Spinal cord (tissue), 10 donors: ENCODE data around the gene HSF4. TPM values are rescaled to one million over a fixed set of nuclear protein-coding genes. Genes with fewer than 3 reads are reported as not detected.

Experiments
- DNase-seq, 6 donors: peaks; one replicate each; pipeline versions ENCODE4 v3.0.0 to v3.0.0-alpha.2; 2013 to 2015; ENCODE audit warnings: low spot score in 6 of 6, low read depth in 4 of 6
- H3K27ac ChIP-seq: one replicate; pipeline ENCODE4 v1.5.1; 2013; ENCODE audit warnings: low read depth, low read length, control low read depth
- H3K27me3 ChIP-seq: one replicate; pipeline ENCODE4 v1.6.1; 2013; ENCODE audit warnings: low read length; ENCODE audit not compliant: control insufficient read depth, insufficient read depth
- H3K36me3 ChIP-seq: one replicate; pipeline ENCODE4 v1.6.1; 2013; ENCODE audit warnings: low read length; ENCODE audit not compliant: control insufficient read depth, insufficient read depth
- H3K4me1 ChIP-seq: one replicate; pipeline ENCODE4 v1.6.1; 2013; ENCODE audit warnings: low read length; ENCODE audit not compliant: control insufficient read depth, insufficient read depth
- H3K4me3 ChIP-seq: one replicate; pipeline ENCODE4 v1.5.1; 2013; ENCODE audit warnings: low read depth, low read length, control low read depth
- H3K9me3 ChIP-seq: one replicate; pipeline ENCODE4 v1.6.1; 2013; ENCODE audit warnings: low read length; ENCODE audit not compliant: control insufficient read depth, insufficient read depth
- WGBS: methylation state at CpG from one replicate; pipeline ENCODE4 v1.1.5; 2013; ENCODE audit warnings: missing lambda C conversion rate; ENCODE audit not compliant: insufficient coverage; 5-methylcytosine and 5-hydroxymethylcytosine counted together
- polyA plus RNA-seq, 2 donors: library from polyadenylated mRNA; unstranded; fragments of 120-200 nt; gene quantifications; one replicate each; pipeline ENCODE4 v1.2.1, GENCODE V29; 2013; ENCODE audit not compliant: insufficient read length in 2 of 2
- total RNA-seq, 2 donors: library from RNA; depleted of rRNA in 1 of 2; stranded (reverse); fragments of 120-200 nt in 1 of 2; fragments of >200 nt in 1 of 2; gene quantifications; one replicate each; pipeline versions ENCODE4 v1.2.3 to v1.2.4, GENCODE V29; 2013 to 2014
- donor health status: healthy.

Gene HSF4
- total and polyA plus RNA-seq, 4 donors = 14.0 to 55.0 (median 41.5) TPM

DNA sequence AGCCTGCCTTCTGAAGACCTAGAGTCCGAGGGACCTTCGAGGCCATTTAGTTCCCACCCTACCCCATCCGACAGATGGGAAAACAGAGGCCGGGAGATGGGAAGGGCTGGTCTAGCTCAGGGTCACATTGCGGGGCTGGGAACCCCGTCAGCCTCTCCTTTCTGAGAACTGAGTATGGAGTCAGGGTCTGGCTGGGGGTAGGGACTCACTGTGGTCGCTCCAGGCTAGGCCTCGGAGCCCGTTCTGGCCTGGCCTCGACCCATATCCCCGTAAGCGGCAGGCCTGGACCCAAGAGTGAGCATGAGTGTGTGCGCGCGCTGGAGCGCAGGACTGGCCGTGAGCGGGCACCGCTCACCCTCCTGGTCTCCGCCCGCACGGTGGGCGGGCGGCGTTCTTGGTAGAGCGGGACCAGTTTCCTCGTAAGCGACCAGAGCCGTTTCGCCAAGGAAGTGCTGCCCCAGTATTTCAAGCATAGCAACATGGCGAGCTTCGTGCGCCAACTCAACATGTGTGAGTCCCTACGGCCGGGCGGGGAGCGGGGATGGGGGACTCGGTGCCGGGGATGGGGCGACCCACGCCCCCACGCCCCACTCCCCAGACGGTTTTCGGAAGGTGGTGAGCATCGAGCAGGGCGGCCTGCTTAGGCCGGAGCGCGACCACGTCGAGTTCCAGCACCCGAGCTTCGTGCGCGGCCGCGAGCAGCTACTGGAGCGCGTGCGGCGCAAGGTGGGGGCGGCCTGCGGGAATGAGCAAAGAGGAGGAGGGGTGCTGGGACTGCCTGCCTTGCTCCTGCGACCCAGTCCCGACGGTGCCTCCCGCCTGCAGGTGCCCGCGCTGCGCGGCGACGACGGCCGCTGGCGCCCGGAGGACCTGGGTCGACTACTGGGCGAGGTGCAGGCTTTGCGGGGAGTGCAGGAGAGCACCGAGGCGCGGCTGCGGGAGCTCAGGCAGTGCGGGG, 855 bp downstream of the HSF4 start:
- Histone ChIP-seq H3K27me3 (peaks cover 91% of the 10 kb centered on the region), H3K36me3 (peaks cover 16% of the 10 kb centered on the region), H3K27ac (no peak overlapping the region), H3K4me1 (peaks cover 61% of the 10 kb centered on the region), H3K4me3 (peak overlapping the region; percentile 21), H3K9me3 (no peaks in the 10 kb centered on the region)
- 3% methylated on average over 76 of the region's 85 CpGs for WGBS
- DNase-seq = peak in 1 of 6 donors; percentile 41

DNA sequence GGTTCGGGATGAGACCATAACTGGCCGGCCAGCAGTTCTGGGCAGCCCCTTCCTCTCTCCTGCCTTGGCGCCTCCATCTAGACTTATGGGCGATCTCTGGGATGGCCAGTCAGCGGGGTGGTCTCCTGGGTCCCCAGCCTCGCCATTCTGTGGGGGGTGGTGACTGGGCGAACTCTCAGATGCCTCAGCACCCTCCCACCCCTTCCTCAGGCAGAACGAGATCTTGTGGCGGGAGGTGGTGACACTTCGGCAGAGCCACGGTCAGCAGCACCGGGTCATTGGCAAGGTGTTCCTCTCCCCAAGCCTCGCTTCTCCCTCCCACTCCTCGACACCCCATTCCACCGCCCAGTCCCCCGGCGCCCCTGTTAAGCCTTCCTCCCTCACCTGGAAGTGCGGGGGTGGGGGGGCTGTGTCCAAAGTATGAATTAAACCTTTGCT, 1.6 kb downstream of the HSF4 start:
- Histone ChIP-seq H3K9me3 (no peaks in the 10 kb centered on the region), H3K36me3 (peaks cover 16% of the 10 kb centered on the region), H3K27ac (no peak overlapping the region), H3K4me3 (no peak overlapping the region), H3K27me3 (peaks cover 89% of the 10 kb centered on the region), H3K4me1 (peaks cover 60% of the 10 kb centered on the region)
- 14% methylated on average over 5 of the region's 18 CpGs for WGBS
- no peak for DNase-seq

- H3K4me1 ChIP-seq = peaks cover 54% of the 10 kb centered on the region
- no peak for DNase-seq
- H3K27me3 ChIP-seq = peaks cover 88% of the 10 kb centered on the region
- peaks cover 16% of the 10 kb centered on the region for H3K36me3 ChIP-seq
- 34% methylated on average over 4 of the region's 5 CpGs for WGBS
- no peak overlapping the region for H3K27ac ChIP-seq
- no peak overlapping the region for H3K4me3 ChIP-seq
- no peaks in the 10 kb centered on the region for H3K9me3 ChIP-seq
Measured at GRCh38 chr16:67166598-67167168, 2.1 kb downstream of the HSF4 start.

DNA sequence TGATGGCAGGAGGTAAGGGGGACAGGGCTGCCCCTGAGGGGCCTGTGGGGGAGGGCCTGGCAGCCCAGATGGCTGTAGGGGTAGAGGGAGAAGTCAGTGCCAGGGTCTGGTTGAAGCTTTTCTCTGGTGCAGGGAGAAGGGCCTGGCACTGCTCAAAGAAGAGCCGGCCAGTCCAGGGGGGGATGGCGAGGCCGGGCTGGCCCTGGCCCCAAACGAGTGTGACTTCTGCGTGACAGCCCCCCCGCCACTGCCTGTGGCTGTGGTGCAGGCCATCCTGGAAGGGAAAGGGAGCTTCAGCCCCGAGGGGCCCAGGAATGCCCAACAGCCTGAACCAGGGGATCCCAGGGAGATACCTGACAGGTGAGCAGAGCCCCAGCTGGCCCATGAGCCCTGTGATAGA, 3.0 kb downstream of the HSF4 start:
- H3K9me3 ChIP-seq = no peaks in the 10 kb centered on the region
- H3K27me3 ChIP-seq = peaks cover 80% of the 10 kb centered on the region
- H3K27ac ChIP-seq = no peak overlapping the region
- DNase-seq = no peak
- H3K36me3 ChIP-seq = peaks cover 16% of the 10 kb centered on the region
- H3K4me3 ChIP-seq = no peak overlapping the region
- peaks cover 49% of the 10 kb centered on the region for H3K4me1 ChIP-seq
- 48% methylated on average over 7 of the region's 7 CpGs for WGBS

GRCh38 chr16:67169011-67169451, 4.5 kb downstream of the HSF4 start:
- no peak overlapping the region for H3K27ac ChIP-seq
- WGBS = 24% methylated on average over 9 of the region's 9 CpGs
- DNase-seq = no peak
- H3K4me3 ChIP-seq = no peak overlapping the region
- peaks cover 77% of the 10 kb centered on the region for H3K27me3 ChIP-seq
- no peaks in the 10 kb centered on the region for H3K9me3 ChIP-seq
- peaks cover 16% of the 10 kb centered on the region for H3K36me3 ChIP-seq
- peaks cover 46% of the 10 kb centered on the region for H3K4me1 ChIP-seq

- peak in 2 of 6 donors; percentile 46 to 62 for DNase-seq
- Histone ChIP-seq H3K27me3 (peaks cover 75% of the 10 kb centered on the region), H3K9me3 (no peaks in the 10 kb centered on the region), H3K4me3 (peak overlapping the region; percentile 40), H3K4me1 (peaks cover 48% of the 10 kb centered on the region), H3K27ac (peak overlapping the region; percentile 33), H3K36me3 (peaks cover 18% of the 10 kb centered on the region)
- WGBS = 8% methylated on average over 19 of the region's 24 CpGs
Measured at GRCh38 chr16:67169642-67170167, 5.2 kb downstream of the HSF4 start.

DNA sequence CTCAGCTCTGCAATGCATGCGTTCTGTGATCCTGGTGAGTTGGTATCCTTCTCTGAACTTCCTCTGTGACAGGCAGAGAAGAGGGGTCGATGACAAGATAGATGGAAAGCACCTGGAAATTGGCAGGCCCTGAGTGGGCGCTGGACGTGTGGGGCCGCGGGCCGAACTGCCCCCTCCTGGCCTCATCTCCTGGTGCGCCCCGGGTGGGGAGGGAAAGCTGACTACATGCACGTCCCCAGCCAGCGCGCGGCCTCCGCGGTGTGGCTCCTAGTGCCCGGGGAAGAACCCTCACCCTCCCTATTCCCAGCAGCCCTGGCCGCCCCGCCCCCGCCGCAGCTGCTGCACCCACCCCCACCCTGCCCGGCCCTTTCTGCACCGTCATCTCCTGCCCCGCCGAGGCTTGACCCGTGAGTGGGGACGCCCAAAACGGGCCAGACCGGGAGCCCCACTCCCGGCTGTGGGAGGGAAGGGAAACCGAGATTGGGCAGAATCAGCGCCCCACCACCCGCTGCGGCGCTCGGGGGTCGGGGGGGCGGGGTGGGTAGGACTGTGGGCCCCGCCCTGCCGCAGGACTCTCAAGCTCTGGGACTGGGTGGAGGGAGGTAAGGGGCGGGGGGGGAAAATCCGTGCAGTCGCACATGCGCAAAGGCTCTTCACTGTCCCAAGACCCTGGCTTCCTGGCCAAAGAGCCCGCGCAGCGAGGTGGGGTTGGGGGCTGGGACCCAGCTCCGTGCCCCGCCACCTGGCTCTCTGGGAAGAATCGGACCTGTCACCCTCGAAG, 5.8 kb downstream of the HSF4 start, which contains the start of gene NOL3:
TSS of gene NOL3 (plus strand) at position 371 of the 781 bp plus-strand sequence.
- 2% methylated on average over 30 of the region's 50 CpGs for WGBS
- peak within 1 kb of the TSS; percentile 57 for H3K27ac ChIP-seq

GRCh38 chr16:67170949-67171649, 6.6 kb downstream of the HSF4 start:
- H3K4me3 ChIP-seq = peak overlapping the region; percentile 40
- 33% methylated on average over 11 of the region's 14 CpGs for WGBS
- peak overlapping the region; percentile 57 for H3K27ac ChIP-seq

More for the DNA sequence above, 5.8 kb downstream of the HSF4 start, which contains the start of gene NOL3:
- peaks cover 74% of the 10 kb centered on the region for H3K27me3 ChIP-seq
- peaks cover 20% of the 10 kb centered on the region for H3K36me3 ChIP-seq
- H3K9me3 ChIP-seq = no peaks in the 10 kb centered on the region
- peak within 1 kb of the TSS; percentile 40 for H3K4me3 ChIP-seq
- H3K4me1 ChIP-seq = peaks cover 48% of the 10 kb centered on the region
- peak in 2 of 6 donors; percentile 55 to 73 for DNase-seq

More at GRCh38 chr16:67170949-67171649, 6.6 kb downstream of the HSF4 start:
- no peak for DNase-seq
- Histone ChIP-seq H3K9me3 (no peaks in the 10 kb centered on the region), H3K27me3 (peaks cover 69% of the 10 kb centered on the region), H3K4me1 (peaks cover 51% of the 10 kb centered on the region), H3K36me3 (peaks cover 20% of the 10 kb centered on the region)
